DND-41 (cell line): ENCODE data around the gene LAIR1.

Experiments used
- ATAC-seq: fragments of 200-7000 bp; cut with Tn5 transposase; 3 replicates; pipeline ENCODE4 v1.9.1; 2021; ENCODE audit warnings: low read depth; ENCODE audit not compliant: insufficient read depth
- DNase-seq: peaks from one replicate; pipeline ENCODE4 v3.0.0-alpha.2; 2020
- H2AFZ ChIP-seq: 2 replicates; pipeline ENCODE4 v1.6.0; 2012; ENCODE audit warnings: low read depth, low read length
- H3K27ac ChIP-seq: 2 replicates; pipeline ENCODE4 v1.5.1; 2012; ENCODE audit warnings: low read length, inconsistent platforms
- H3K27me3 ChIP-seq: fragments of 200-600 bp; sonication (generic); 2 replicates; pipeline ENCODE4 v1.6.0; 2012; ENCODE audit warnings: low read length, mild to moderate bottlenecking, inconsistent platforms; ENCODE audit not compliant: insufficient read depth, poor library complexity
- H3K36me3 ChIP-seq: 2 replicates; pipeline ENCODE4 v1.5.1; 2012; ENCODE audit warnings: low read length, inconsistent platforms; ENCODE audit not compliant: insufficient read depth
- H3K4me1 ChIP-seq: 2 replicates; pipeline ENCODE4 v1.5.1; 2012; ENCODE audit warnings: mild to moderate bottlenecking, low read length; ENCODE audit not compliant: insufficient read depth
- H3K4me2 ChIP-seq: 2 replicates; pipeline ENCODE4 v1.6.0; 2012; ENCODE audit warnings: mild to moderate bottlenecking, moderate library complexity, low read length, inconsistent platforms; ENCODE audit not compliant: insufficient read depth
- H3K4me3 ChIP-seq, 2 experiments: fragments of 200-600 bp in 1 of 2; shearing (Covaris generic) in 1 of 2; 2 replicates each; pipeline ENCODE4 v1.5.1; 2012 to 2016; ENCODE audit warnings: inconsistent platforms in 2 of 2, low read length in 2 of 2, mild to moderate bottlenecking in 2 of 2, low read depth in 1 of 2, moderate library complexity in 1 of 2
- H3K79me2 ChIP-seq: 2 replicates; pipeline ENCODE4 v1.6.0; 2012; ENCODE audit warnings: low read length, inconsistent platforms; ENCODE audit not compliant: insufficient read depth
- H3K9ac ChIP-seq: 2 replicates; pipeline ENCODE4 v1.6.0; 2012; ENCODE audit warnings: low read depth, mild to moderate bottlenecking, inconsistent platforms, low read length, moderate library complexity
- H3K9me3 ChIP-seq: 2 replicates; pipeline ENCODE4 v1.5.1; 2012; ENCODE audit warnings: low read length, moderate library complexity, mild to moderate bottlenecking, inconsistent platforms; ENCODE audit not compliant: insufficient read depth, severe bottlenecking
- H4K20me1 ChIP-seq: 2 replicates; pipeline ENCODE4 v1.6.0; 2012; ENCODE audit warnings: low read length; ENCODE audit not compliant: insufficient read depth
- CTCF ChIP-seq: IDR thresholded peaks from 2 replicates; pipeline ENCODE4 v1.5.1; 2012; ENCODE audit warnings: borderline replicate concordance, low read length, moderate library complexity, mild to moderate bottlenecking; ENCODE audit not compliant: poor library complexity, severe bottlenecking; ENCODE audit errors: extremely low read depth
- EZH2 ChIP-seq: IDR thresholded peaks from 3 replicates; pipeline ENCODE4 v1.6.1; 2012; ENCODE audit warnings: borderline replicate concordance, low read depth, mild to moderate bottlenecking, moderate library complexity, low read length, inconsistent platforms; ENCODE audit not compliant: severe bottlenecking

LAIR1 gene

GRCh38 chr19:54408456-54409026, 43.8 kb upstream of the LAIR1 start:
- Histone ChIP-seq H4K20me1 (no peaks in the 10 kb centered on the region), H3K27ac (no peak overlapping the region), H3K36me3 (no peaks in the 10 kb centered on the region), H3K27me3 (no peaks in the 10 kb centered on the region), H2AFZ (no peak overlapping the region), H3K79me2 (no peaks in the 10 kb centered on the region), H3K4me3 (no peak overlapping the region), H3K9me3 (peaks cover 2% of the 10 kb centered on the region), H3K4me1 (no peaks in the 10 kb centered on the region), H3K4me2 (no peak overlapping the region), H3K9ac (no peak overlapping the region)
- DNase-seq (no peak), ATAC-seq (no peak)
- TF ChIP-seq CTCF, result no peak
- TF ChIP-seq EZH2, result no peak

GRCh38 chr19:54407780-54408179, 43.0 kb upstream of the LAIR1 start:
- Histone ChIP-seq H3K79me2 (no peaks in the 10 kb centered on the region), H3K4me2 (no peak overlapping the region), H2AFZ (no peak overlapping the region), H3K9ac (no peak overlapping the region), H3K27me3 (no peaks in the 10 kb centered on the region), H3K27ac (no peak overlapping the region), H3K9me3 (peaks cover 2% of the 10 kb centered on the region), H3K36me3 (no peaks in the 10 kb centered on the region), H3K4me1 (no peaks in the 10 kb centered on the region), H3K4me3 (no peak overlapping the region), H4K20me1 (no peaks in the 10 kb centered on the region)
- ATAC-seq (no peak), DNase-seq (no peak)
- TF ChIP-seq CTCF (no peak), EZH2 (no peak)

GRCh38 chr19:54405628-54406027, 40.9 kb upstream of the LAIR1 start:
- no peaks in the 10 kb centered on the region for H4K20me1 ChIP-seq
- DNase-seq (no peak), ATAC-seq (no peak)
- H3K27ac ChIP-seq, result no peak overlapping the region
- no peaks in the 10 kb centered on the region for H3K36me3 ChIP-seq
- H3K4me1 ChIP-seq, result no peaks in the 10 kb centered on the region
- H2AFZ ChIP-seq, result no peak overlapping the region
- H3K9me3 ChIP-seq, result peaks cover 2% of the 10 kb centered on the region
- H3K79me2 ChIP-seq, result no peaks in the 10 kb centered on the region
- TF ChIP-seq EZH2 (no peak), CTCF (no peak)
- no peak overlapping the region for H3K4me2 ChIP-seq
- H3K9ac ChIP-seq, result no peak overlapping the region
- no peaks in the 10 kb centered on the region for H3K27me3 ChIP-seq
- no peak overlapping the region for H3K4me3 ChIP-seq

GRCh38 chr19:54403054-54403453, 38.3 kb upstream of the LAIR1 start:
- Histone ChIP-seq H3K4me2 (no peak overlapping the region), H3K4me1 (no peaks in the 10 kb centered on the region), H3K9me3 (peaks cover 2% of the 10 kb centered on the region), H3K79me2 (no peaks in the 10 kb centered on the region), H4K20me1 (no peaks in the 10 kb centered on the region), H3K36me3 (no peaks in the 10 kb centered on the region), H3K4me3 (no peak overlapping the region), H2AFZ (no peak overlapping the region), H3K9ac (no peak overlapping the region), H3K27ac (no peak overlapping the region), H3K27me3 (no peaks in the 10 kb centered on the region)
- no peak for TF ChIP-seq EZH2
- no peak for TF ChIP-seq CTCF
- DNase-seq, result no peak
- no peak for ATAC-seq
